BLaER1 (cell line): Measurements from ENCODE around the gene NFIX.
A peak's percentile ranks its signal among the peaks of the same experiment; 100 is the strongest.

Source experiments
- H3K27ac ChIP-seq: shearing (Covaris generic); formaldehyde crosslinking; 2 replicates; pipeline ENCODE4 v1.8.1; 2022
- H3K27me3 ChIP-seq: shearing (Covaris generic); formaldehyde crosslinking; 2 replicates; pipeline ENCODE4 v1.8.1; 2022
- H3K36me3 ChIP-seq: shearing (Covaris generic); formaldehyde crosslinking; 2 replicates; pipeline ENCODE4 v1.8.1; 2022
- H3K4me1 ChIP-seq: shearing (Covaris generic); formaldehyde crosslinking; 2 replicates; pipeline ENCODE4 v1.8.1; 2022
- H3K4me2 ChIP-seq: shearing (Covaris generic); formaldehyde crosslinking; 2 replicates; pipeline ENCODE4 v1.8.1; 2022
- H3K4me3 ChIP-seq: shearing (Covaris generic); formaldehyde crosslinking; 2 replicates; pipeline ENCODE4 v1.8.1; 2022
- H3K9ac ChIP-seq: shearing (Covaris generic); formaldehyde crosslinking; 2 replicates; pipeline ENCODE4 v1.8.1; 2022
- H3K9me3 ChIP-seq: shearing (Covaris generic); formaldehyde crosslinking; 2 replicates; pipeline ENCODE4 v1.8.1; 2022
- H4K20me1 ChIP-seq: shearing (Covaris generic); formaldehyde crosslinking; 2 replicates; pipeline ENCODE4 v1.8.1; 2022
- Cebpa-rat ChIP-seq: shearing (Covaris generic); IDR thresholded peaks from 2 replicates; pipeline ENCODE4 v1.8.1; 2022

NFIX gene

GRCh38 chr19:13053761-13054625, 58.7 kb downstream of the NFIX start:
- Histone ChIP-seq H4K20me1 (peaks cover 99% of the 10 kb centered on the region), H3K9ac (peak overlapping the region; percentile 25), H3K4me1 (peaks cover 84% of the 10 kb centered on the region), H3K4me2 (peak overlapping the region; percentile 71), H3K36me3 (peaks cover 10% of the 10 kb centered on the region; the same call in 1 of the 2 replicates), H3K27ac (peak overlapping the region; percentile 51; the same call in 1 of the 2 replicates), H3K27me3 (no peaks in the 10 kb centered on the region), H3K4me3 (no peak overlapping the region), H3K9me3 (no peaks in the 10 kb centered on the region)
- TF ChIP-seq Cebpa-rat = no peak

- H3K9ac ChIP-seq = peak overlapping the region; percentile 25; the same call in 1 of the 2 replicates
- H4K20me1 ChIP-seq = peaks cover 99% of the 10 kb centered on the region
Observed at GRCh38 chr19:13054626-13055212, 59.4 kb downstream of the NFIX start.

GRCh38 chr19:13055213-13056051, 60.2 kb downstream of the NFIX start:
- Histone ChIP-seq H3K4me1 (peaks cover 85% of the 10 kb centered on the region), H3K4me3 (no peak overlapping the region), H3K27ac (peak overlapping the region; percentile 64), H3K27me3 (no peaks in the 10 kb centered on the region), H3K9me3 (no peaks in the 10 kb centered on the region), H4K20me1 (peaks cover 99% of the 10 kb centered on the region), H3K9ac (peak overlapping the region; percentile 55), H3K36me3 (peaks cover 10% of the 10 kb centered on the region; the same call in 1 of the 2 replicates), H3K4me2 (peak overlapping the region; percentile 71)
- no peak for TF ChIP-seq Cebpa-rat

More at GRCh38 chr19:13054626-13055212, 59.4 kb downstream of the NFIX start:
- no peaks in the 10 kb centered on the region for H3K27me3 ChIP-seq
- H3K27ac ChIP-seq = peak overlapping the region; percentile 51; the same call in 1 of the 2 replicates
- no peaks in the 10 kb centered on the region for H3K9me3 ChIP-seq
- peak overlapping the region; percentile 71 for H3K4me2 ChIP-seq
- peaks cover 85% of the 10 kb centered on the region for H3K4me1 ChIP-seq
- peaks cover 10% of the 10 kb centered on the region; the same call in 1 of the 2 replicates for H3K36me3 ChIP-seq
- H3K4me3 ChIP-seq = no peak overlapping the region
- no peak for TF ChIP-seq Cebpa-rat

- TF ChIP-seq Cebpa-rat = no peak
- H3K27me3 ChIP-seq = no peaks in the 10 kb centered on the region
- H3K9me3 ChIP-seq = no peaks in the 10 kb centered on the region
- no peak overlapping the region for H3K4me3 ChIP-seq
- peaks cover 85% of the 10 kb centered on the region for H3K4me1 ChIP-seq
- peaks cover 10% of the 10 kb centered on the region; the same call in 1 of the 2 replicates for H3K36me3 ChIP-seq
- peak overlapping the region; percentile 71; the same call in 1 of the 2 replicates for H3K4me2 ChIP-seq
- H3K9ac ChIP-seq = no peak overlapping the region
- H3K27ac ChIP-seq = peak overlapping the region; percentile 64; the same call in 1 of the 2 replicates
- H4K20me1 ChIP-seq = peaks cover 99% of the 10 kb centered on the region
Observed at GRCh38 chr19:13056052-13056660, 60.9 kb downstream of the NFIX start.

GRCh38 chr19:13057147-13057572, 61.9 kb downstream of the NFIX start:
- Histone ChIP-seq H4K20me1 (peaks cover 99% of the 10 kb centered on the region), H3K27me3 (no peaks in the 10 kb centered on the region), H3K4me3 (no peak overlapping the region), H3K27ac (no peak overlapping the region), H3K9ac (peak overlapping the region; percentile 24; the same call in 1 of the 2 replicates), H3K9me3 (no peaks in the 10 kb centered on the region), H3K4me1 (peaks cover 85% of the 10 kb centered on the region), H3K36me3 (peaks cover 10% of the 10 kb centered on the region; the same call in 1 of the 2 replicates), H3K4me2 (peak overlapping the region; percentile 12; the same call in 1 of the 2 replicates)
- no peak for TF ChIP-seq Cebpa-rat

GRCh38 chr19:13057744-13058143, 62.5 kb downstream of the NFIX start:
- Histone ChIP-seq H4K20me1 (peaks cover 99% of the 10 kb centered on the region), H3K9ac (peak overlapping the region; percentile 24; the same call in 1 of the 2 replicates), H3K27ac (no peak overlapping the region), H3K9me3 (no peaks in the 10 kb centered on the region), H3K27me3 (no peaks in the 10 kb centered on the region), H3K4me2 (no peak overlapping the region), H3K4me3 (no peak overlapping the region), H3K4me1 (peaks cover 85% of the 10 kb centered on the region), H3K36me3 (peaks cover 5% of the 10 kb centered on the region; the same call in 1 of the 2 replicates)
- no peak for TF ChIP-seq Cebpa-rat

GRCh38 chr19:13058951-13059660, 63.8 kb downstream of the NFIX start:
- Histone ChIP-seq H3K4me3 (no peak overlapping the region), H3K27ac (no peak overlapping the region), H3K36me3 (peaks cover 1% of the 10 kb centered on the region; the same call in 1 of the 2 replicates), H3K4me2 (no peak overlapping the region), H3K9ac (no peak overlapping the region), H3K27me3 (no peaks in the 10 kb centered on the region), H3K9me3 (no peaks in the 10 kb centered on the region), H4K20me1 (peaks cover 99% of the 10 kb centered on the region), H3K4me1 (peaks cover 85% of the 10 kb centered on the region)
- TF ChIP-seq Cebpa-rat = no peak

GRCh38 chr19:13060233-13060963, 65.1 kb downstream of the NFIX start:
- no peaks in the 10 kb centered on the region for H3K9me3 ChIP-seq
- peaks cover 99% of the 10 kb centered on the region for H4K20me1 ChIP-seq
- H3K4me3 ChIP-seq = peak overlapping the region; percentile 63
- H3K4me2 ChIP-seq = peak overlapping the region; percentile 97
- TF ChIP-seq Cebpa-rat = no peak
- peak overlapping the region; percentile 44; the same call in 1 of the 2 replicates for H3K27ac ChIP-seq
- H3K36me3 ChIP-seq = peaks cover 12% of the 10 kb centered on the region; the same call in 1 of the 2 replicates
- peak overlapping the region; percentile 52 for H3K9ac ChIP-seq
- no peaks in the 10 kb centered on the region for H3K27me3 ChIP-seq
- peaks cover 85% of the 10 kb centered on the region for H3K4me1 ChIP-seq
